ENCODE results near the gene PHKB. TPM values are rescaled to one million over a fixed set of nuclear protein-coding genes. Genes with fewer than 3 reads are reported as not detected.

PHKB gene
- total and polyA plus RNA-seq, 2 donors from 2014 or later = 48.3 to 80.5 TPM

DNA sequence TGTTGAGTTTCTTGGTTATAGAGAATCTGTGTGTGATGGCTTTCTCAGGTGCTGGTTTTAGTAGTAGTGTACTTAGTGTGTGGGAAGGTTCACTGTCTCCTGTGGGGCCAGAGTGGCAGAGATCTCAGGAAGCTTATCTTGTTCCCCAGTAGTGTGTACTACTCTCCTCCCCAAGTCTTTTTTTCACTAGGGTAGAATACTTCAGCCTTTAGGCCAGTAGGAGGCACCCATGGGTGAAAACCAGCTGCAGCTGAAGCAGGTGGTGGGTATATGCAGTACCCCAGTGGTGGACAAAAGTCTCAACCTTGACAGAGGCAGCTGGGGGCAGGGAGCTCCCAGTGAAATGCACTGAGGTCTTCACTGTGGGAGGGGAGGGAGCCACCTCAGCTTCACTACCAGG lies 109.9 kb downstream of the PHKB start:
- DNase-seq = no peak
- no peaks in the 10 kb centered on the region for H3K27me3 ChIP-seq (ENCODE audit: control insufficient read depth, insufficient read depth, low read length)
- no peaks in the 10 kb centered on the region for H3K4me1 ChIP-seq (ENCODE audit: control insufficient read depth in 2 of 3, insufficient read depth in 2 of 3, low read depth in 1 of 3, low read length in 3 of 3)
- no peak overlapping the region for H3K27ac ChIP-seq (ENCODE audit: low read depth in 2 of 2, low read length in 2 of 2)
- no peak overlapping the region for H3K4me3 ChIP-seq (ENCODE audit: low read length in 3 of 3)
- intact Hi-C loops (cut with DNase I) = no loop called here
- peaks cover 0 to 2% (median 0%) of the 10 kb centered on the region in 3 donors for H3K36me3 ChIP-seq (ENCODE audit: control insufficient read depth in 2 of 3, insufficient read depth in 3 of 3, low read length in 3 of 3)
- no peaks in the 10 kb centered on the region for H3K9me3 ChIP-seq (ENCODE audit: control insufficient read depth in 2 of 3, insufficient read depth in 1 of 3, low read length in 3 of 3)
- no peak overlapping the region for H3K9ac ChIP-seq (ENCODE audit: low read length in 3 of 3)
- no peak for FAIRE-seq
- TF ChIP-seq, protein P1, sequence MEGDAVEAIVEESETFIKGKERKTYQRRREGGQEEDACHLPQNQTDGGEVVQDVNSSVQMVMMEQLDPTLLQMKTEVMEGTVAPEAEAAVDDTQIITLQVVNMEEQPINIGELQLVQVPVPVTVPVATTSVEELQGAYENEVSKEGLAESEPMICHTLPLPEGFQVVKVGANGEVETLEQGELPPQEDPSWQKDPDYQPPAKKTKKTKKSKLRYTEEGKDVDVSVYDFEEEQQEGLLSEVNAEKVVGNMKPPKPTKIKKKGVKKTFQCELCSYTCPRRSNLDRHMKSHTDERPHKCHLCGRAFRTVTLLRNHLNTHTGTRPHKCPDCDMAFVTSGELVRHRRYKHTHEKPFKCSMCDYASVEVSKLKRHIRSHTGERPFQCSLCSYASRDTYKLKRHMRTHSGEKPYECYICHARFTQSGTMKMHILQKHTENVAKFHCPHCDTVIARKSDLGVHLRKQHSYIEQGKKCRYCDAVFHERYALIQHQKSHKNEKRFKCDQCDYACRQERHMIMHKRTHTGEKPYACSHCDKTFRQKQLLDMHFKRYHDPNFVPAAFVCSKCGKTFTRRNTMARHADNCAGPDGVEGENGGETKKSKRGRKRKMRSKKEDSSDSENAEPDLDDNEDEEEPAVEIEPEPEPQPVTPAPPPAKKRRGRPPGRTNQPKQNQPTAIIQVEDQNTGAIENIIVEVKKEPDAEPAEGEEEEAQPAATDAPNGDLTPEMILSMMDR (IDR thresholded peaks at IDR 0.05; ENCODE audit: borderline replicate concordance, extremely low read depth, insufficient read depth) = no peak

DNA sequence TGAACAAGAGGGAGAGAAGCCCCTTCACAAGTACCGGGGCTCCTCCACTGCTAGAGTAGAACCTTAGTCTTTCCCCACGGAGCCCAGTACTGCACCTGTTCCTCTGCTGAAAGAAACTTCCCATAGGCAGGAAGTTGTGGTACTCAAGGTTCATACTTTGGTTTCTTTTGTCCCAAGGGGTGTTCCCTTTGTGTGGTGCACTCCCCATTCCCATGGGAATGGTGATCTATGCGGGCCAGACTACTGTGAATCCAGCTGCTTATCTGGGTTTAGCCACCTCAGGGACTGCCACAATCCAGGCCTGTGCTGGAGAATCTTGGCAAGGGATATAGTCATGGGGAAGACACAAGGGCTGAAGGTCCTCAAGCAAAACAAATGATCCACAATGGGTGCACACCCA lies 110.6 kb downstream of the PHKB start:
- DNase-seq (no peak), FAIRE-seq (no peak)
- no peak overlapping the region for H3K9ac ChIP-seq (ENCODE audit: low read length in 3 of 3)
- intact Hi-C loops (cut with DNase I) = no loop called here
- no peak overlapping the region for H3K4me3 ChIP-seq (ENCODE audit: low read length in 3 of 3)
- no peaks in the 10 kb centered on the region for H3K9me3 ChIP-seq (ENCODE audit: control insufficient read depth in 2 of 3, insufficient read depth in 1 of 3, low read length in 3 of 3)
- H3K27ac ChIP-seq (ENCODE audit: low read depth in 2 of 2, low read length in 2 of 2) = no peak overlapping the region
- no peaks in the 10 kb centered on the region for H3K4me1 ChIP-seq (ENCODE audit: control insufficient read depth in 2 of 3, insufficient read depth in 2 of 3, low read depth in 1 of 3, low read length in 3 of 3)
- peaks cover 0 to 2% (median 0%) of the 10 kb centered on the region in 3 donors for H3K36me3 ChIP-seq (ENCODE audit: control insufficient read depth in 2 of 3, insufficient read depth in 3 of 3, low read length in 3 of 3)
- no peaks in the 10 kb centered on the region for H3K27me3 ChIP-seq (ENCODE audit: control insufficient read depth, insufficient read depth, low read length)
- TF ChIP-seq, protein P1 (IDR thresholded peaks at IDR 0.05; ENCODE audit: borderline replicate concordance, extremely low read depth, insufficient read depth) = no peak

DNA sequence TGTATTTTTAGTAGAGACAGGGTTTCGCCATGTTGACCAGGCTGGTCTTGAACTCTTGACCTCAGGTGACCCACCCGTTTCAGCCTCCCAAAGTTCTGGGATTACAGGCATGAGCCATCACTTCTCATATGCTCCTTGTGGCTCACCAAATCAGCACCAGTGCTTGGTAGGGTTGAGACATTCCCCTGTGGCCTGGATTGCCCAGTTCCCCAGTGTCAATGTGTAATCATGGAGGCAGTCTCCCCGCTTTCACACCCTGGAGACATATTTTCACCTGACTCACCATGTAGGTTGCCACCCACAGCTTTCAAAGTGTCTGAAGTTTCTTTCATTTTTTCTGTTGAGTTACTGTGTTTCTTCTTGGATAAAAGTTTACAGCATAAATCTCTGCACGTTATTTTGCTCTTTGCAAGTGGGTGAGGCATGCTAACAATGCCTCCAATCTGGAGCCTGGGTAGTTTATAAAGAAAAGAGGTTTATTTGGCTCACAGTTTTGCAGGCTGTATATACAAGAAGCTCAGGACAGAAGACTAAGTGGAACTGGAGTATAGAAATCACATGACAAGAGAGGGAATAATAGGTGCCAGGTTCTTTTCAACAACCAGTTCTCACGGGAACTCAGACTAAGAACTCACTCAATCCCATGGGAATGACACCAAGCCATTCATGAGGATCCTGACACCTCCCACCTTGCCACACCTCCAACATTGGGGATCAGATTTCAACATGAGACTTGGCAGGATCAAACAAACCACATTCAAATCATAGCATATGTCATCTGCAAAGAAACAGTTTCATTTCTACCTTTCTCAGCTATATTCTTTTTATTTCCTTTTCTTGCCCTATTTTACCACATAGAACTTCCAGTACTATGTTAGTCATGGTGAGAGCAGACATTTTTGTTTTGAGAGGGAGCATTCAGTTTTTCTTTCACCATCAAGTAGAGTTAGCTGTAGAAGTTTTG lies 113.2 kb downstream of the PHKB start:
- Histone ChIP-seq H3K9ac (ENCODE audit: low read length in 3 of 3) (no peak overlapping the region), H3K4me1 (ENCODE audit: control insufficient read depth in 2 of 3, insufficient read depth in 2 of 3, low read depth in 1 of 3, low read length in 3 of 3) (no peaks in the 10 kb centered on the region), H3K4me3 (ENCODE audit: low read length in 3 of 3) (no peak overlapping the region), H3K27ac (ENCODE audit: low read depth in 2 of 2, low read length in 2 of 2) (no peak overlapping the region), H3K36me3 (ENCODE audit: control insufficient read depth in 2 of 3, insufficient read depth in 3 of 3, low read length in 3 of 3) (peaks cover 0 to 2% (median 0%) of the 10 kb centered on the region in 3 donors), H3K27me3 (ENCODE audit: control insufficient read depth, insufficient read depth, low read length) (no peaks in the 10 kb centered on the region), H3K9me3 (ENCODE audit: control insufficient read depth in 2 of 3, insufficient read depth in 1 of 3, low read length in 3 of 3) (no peaks in the 10 kb centered on the region)
- no peak for FAIRE-seq
- TF ChIP-seq, protein P1 (IDR thresholded peaks at IDR 0.05; ENCODE audit: borderline replicate concordance, extremely low read depth, insufficient read depth) = no peak
- peak in 1 of 5 donors; percentile 8 for DNase-seq
- intact Hi-C loops (cut with DNase I) = no loop called here

Measured in kidney (tissue), 14 donors.